Urinary bladder (tissue), 4 donors: ENCODE measurements around the gene MAN1A2. TPM values are rescaled to one million over a fixed set of nuclear protein-coding genes. Genes with fewer than 3 reads are reported as not detected.

Experiments
- DNase-seq: peaks from one replicate; pipeline ENCODE4 v3.0.0-alpha.2; 2015; ENCODE audit errors: extremely low spot score
- H3K27ac ChIP-seq: one replicate; pipeline ENCODE4 v1.5.1; 2013; ENCODE audit warnings: low read depth, mild to moderate bottlenecking, moderate library complexity
- H3K36me3 ChIP-seq: one replicate; pipeline ENCODE4 v1.6.1; 2013; ENCODE audit warnings: mild to moderate bottlenecking, moderate library complexity; ENCODE audit not compliant: insufficient read depth
- H3K4me1 ChIP-seq: one replicate; pipeline ENCODE4 v1.6.1; 2013; ENCODE audit warnings: mild to moderate bottlenecking, moderate library complexity; ENCODE audit not compliant: insufficient read depth
- H3K4me3 ChIP-seq: one replicate; pipeline ENCODE4 v1.5.1; 2013; ENCODE audit warnings: low read depth, low read length
- WGBS: extraction: QIAGEN DNeasy Blood & Tissue Kit; methylation state at CpG from one replicate; pipeline ENCODE4 v1.1.7; 2013; 5-methylcytosine and 5-hydroxymethylcytosine counted together
- polyA plus RNA-seq: library from polyadenylated mRNA; stranded (reverse); fragments of 200-250 nt; gene quantifications from one replicate; pipeline ENCODE4 v1.2.3, GENCODE V29; 2013
- total RNA-seq: library from RNA; depleted of rRNA; stranded (reverse); fragments of >200 nt; gene quantifications from one replicate; pipeline ENCODE4 v1.2.3, GENCODE V29; 2014
- donor health status: healthy with polysubstance abuse.
- donor health status: healthy.

The MAN1A2 gene
- total and polyA plus RNA-seq, 2 donors: 20.1 to 85.8 TPM

- Histone ChIP-seq H3K4me3 (no peak overlapping the region), H3K36me3 (no peaks in the 10 kb centered on the region), H3K27ac (no peak overlapping the region), H3K4me1 (peaks cover 1% of the 10 kb centered on the region)
- no peak for DNase-seq
These were observed 29.4 kb downstream of the MAN1A2 start for GRCh38 chr1:117396636-117397035.

DNA sequence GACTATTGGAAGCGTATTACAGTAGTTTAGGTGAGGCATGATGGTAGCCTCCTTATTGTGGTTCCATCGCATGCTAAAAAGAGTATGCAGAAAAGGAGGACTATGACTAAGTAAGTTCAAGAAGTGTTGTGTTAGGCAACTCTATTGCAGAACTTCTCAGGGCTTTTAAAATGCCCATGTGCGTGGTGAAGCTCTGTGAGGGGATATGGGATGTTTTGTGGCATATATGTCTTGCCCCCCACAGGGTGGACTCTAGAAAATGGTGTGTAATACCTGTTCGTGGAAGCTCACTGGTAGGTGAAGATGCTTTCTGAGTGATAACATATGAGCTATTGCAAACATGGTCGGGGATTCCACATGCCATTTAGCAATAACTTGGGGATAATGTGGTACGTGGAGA is 31.7 kb downstream of the MAN1A2 start:
- no peak for DNase-seq
- 79% methylated on average over 6 of the region's 6 CpGs for WGBS
- Histone ChIP-seq H3K36me3 (no peaks in the 10 kb centered on the region), H3K27ac (no peak overlapping the region), H3K4me1 (peaks cover 1% of the 10 kb centered on the region), H3K4me3 (no peak overlapping the region)

DNA sequence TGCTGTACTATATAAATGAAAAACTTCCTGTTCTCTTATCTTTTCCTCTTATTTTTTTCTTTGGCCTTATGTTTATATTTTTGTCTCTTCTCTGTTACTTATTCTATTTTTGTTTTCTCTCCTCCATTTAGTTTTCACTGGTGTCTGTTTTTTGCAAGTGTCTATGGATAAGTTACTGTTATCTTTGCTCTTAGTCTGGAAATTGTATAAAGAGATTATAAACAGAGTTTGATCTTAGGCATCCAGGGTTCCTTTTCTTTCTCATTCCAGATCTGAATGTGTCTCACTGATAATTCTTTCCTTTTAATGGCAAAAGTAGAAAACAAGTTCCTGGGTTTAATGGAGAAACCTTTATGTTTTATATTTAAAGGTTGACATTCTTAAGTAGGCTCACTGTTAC is 34.5 kb downstream of the MAN1A2 start:
- Histone ChIP-seq H3K27ac (no peak overlapping the region), H3K4me1 (no peaks in the 10 kb centered on the region), H3K4me3 (no peak overlapping the region), H3K36me3 (peaks cover 4% of the 10 kb centered on the region)
- DNase-seq: no peak

- Histone ChIP-seq H3K4me1 (no peaks in the 10 kb centered on the region), H3K4me3 (no peak overlapping the region), H3K27ac (no peak overlapping the region), H3K36me3 (peaks cover 4% of the 10 kb centered on the region)
- 99% methylated on average over 3 of the region's 3 CpGs for WGBS
- no peak for DNase-seq
These were observed 36.3 kb downstream of the MAN1A2 start for GRCh38 chr1:117403597-117403996.

GRCh38 chr1:117405042-117405441 is 37.8 kb downstream of the MAN1A2 start:
- Histone ChIP-seq H3K4me3 (no peak overlapping the region), H3K4me1 (no peaks in the 10 kb centered on the region), H3K27ac (no peak overlapping the region), H3K36me3 (peaks cover 4% of the 10 kb centered on the region)
- no peak for DNase-seq

GRCh38 chr1:117412472-117412871 is 45.2 kb downstream of the MAN1A2 start:
- no peaks in the 10 kb centered on the region for H3K36me3 ChIP-seq
- no peak overlapping the region for H3K27ac ChIP-seq
- no peak for DNase-seq
- no peaks in the 10 kb centered on the region for H3K4me1 ChIP-seq
- H3K4me3 ChIP-seq: no peak overlapping the region

DNA sequence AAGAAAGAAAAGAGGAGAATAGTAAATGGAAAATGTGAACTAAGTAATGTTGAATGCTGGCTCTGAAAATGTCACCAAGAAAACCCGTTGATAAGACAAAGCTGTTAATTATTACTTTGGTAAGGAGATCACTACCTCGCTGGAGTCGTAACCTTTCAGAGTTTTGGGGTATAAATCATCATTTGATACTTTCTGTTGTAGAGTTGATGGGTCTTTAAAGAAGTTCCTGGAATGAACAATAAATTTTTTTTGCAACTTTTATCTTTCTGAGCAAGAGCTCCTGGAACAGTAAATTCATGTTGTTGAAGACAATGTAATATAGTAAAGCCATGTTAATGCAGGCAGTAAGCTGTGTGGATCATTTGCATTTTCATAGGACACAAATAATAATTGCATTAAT is 46.2 kb downstream of the MAN1A2 start:
- H3K4me1 ChIP-seq: no peaks in the 10 kb centered on the region
- no peak overlapping the region for H3K27ac ChIP-seq
- WGBS: 88% methylated on average over 3 of the region's 3 CpGs
- DNase-seq: no peak
- H3K4me3 ChIP-seq: no peak overlapping the region
- no peaks in the 10 kb centered on the region for H3K36me3 ChIP-seq

DNA sequence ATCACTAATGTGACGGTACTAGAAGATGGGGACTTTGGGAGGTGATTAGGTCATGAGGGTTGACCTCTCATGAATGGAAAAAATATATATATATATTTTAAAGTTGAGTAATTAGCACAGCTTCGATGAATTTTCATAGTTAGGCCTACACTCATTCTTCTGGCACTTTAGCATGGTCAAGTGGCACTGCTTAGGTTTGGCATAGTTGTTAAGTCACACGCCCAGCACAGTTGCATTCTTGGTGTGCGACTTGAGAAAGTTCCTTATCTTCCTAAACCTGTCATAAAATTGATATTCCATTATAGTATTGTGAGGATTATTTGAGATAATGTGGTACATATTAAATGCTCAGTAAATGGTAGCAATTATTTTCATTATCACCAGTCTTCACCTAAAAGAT is 47.7 kb downstream of the MAN1A2 start:
- WGBS: 96% methylated on average over 4 of the region's 4 CpGs
- no peak for DNase-seq
- Histone ChIP-seq H3K27ac (no peak overlapping the region), H3K4me1 (no peaks in the 10 kb centered on the region), H3K36me3 (peaks cover 2% of the 10 kb centered on the region), H3K4me3 (no peak overlapping the region)

GRCh38 chr1:117416004-117416403 is 48.8 kb downstream of the MAN1A2 start:
- WGBS: 91% methylated on average over 1 of the region's 1 CpG
- DNase-seq: no peak
- H3K27ac ChIP-seq: no peak overlapping the region
- no peak overlapping the region for H3K4me3 ChIP-seq
- H3K36me3 ChIP-seq: peaks cover 2% of the 10 kb centered on the region
- no peaks in the 10 kb centered on the region for H3K4me1 ChIP-seq

DNA sequence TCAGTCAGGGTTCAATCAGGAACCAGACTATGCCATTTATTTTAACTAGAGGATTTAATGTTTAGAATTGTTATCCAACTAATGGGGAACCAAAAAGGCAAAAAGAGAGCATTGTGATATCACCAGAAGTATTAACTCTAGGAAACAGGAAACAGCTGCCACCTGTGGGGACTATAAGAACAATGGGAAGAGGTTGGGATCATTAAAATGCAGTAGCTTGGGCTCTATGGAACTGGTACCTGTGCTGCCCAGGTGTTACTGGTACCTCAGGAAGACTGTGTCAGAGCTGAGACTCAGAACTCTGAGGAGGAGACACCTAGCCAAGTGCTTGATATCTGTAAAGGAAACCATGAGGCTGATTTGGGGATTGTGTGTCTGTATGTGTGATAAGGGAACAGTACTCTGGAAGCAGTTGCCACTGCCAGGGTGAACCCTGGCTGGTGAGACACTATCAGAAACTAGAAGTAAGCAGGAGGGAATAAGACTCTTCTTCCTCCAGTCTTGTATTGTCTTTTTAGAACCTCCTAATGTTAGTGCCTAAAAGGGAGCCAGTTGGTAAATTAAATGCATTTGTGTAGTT is 49.4 kb downstream of the MAN1A2 start:
- DNase-seq: no peak
- H3K27ac ChIP-seq: no peak overlapping the region
- H3K4me3 ChIP-seq: no peak overlapping the region
- no peaks in the 10 kb centered on the region for H3K4me1 ChIP-seq
- peaks cover 2% of the 10 kb centered on the region for H3K36me3 ChIP-seq

DNA sequence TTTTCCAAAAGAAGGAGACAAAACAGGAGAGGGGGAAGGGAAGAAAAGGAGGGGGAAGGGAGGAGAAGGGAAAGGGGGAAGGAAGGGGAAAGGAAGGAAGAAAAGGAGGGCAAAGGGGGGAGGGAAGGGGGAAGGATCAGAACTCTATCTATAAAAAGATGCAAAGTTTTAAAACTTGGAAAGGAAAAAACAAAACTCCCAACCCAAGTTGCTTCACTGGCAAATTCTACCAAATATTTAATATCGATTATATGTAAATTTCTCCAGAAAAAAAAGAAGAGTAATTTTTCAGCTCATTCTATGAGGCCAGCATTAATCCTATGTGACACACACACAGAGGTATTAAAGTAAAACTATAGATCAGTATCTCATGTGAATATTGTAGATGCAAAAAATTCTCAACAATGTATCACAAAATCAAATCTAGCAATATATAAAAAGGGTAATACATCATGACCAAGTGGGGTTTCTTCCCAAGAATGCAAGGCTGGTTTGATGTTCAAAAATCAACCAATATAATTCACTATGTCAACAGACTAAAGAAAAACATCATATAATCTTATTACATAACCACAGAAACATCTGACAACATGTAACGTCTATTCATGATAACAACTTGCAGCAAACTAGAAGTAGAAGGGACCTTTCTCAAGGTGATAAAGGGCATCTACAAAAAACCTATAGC is 57.9 kb downstream of the MAN1A2 start:
- H3K4me1 ChIP-seq: no peaks in the 10 kb centered on the region
- no peaks in the 10 kb centered on the region for H3K36me3 ChIP-seq
- no peak overlapping the region for H3K4me3 ChIP-seq
- whole genome bisulfite sequencing: 96% methylated on average over 2 of the region's 2 CpGs
- H3K27ac ChIP-seq: no peak overlapping the region
- DNase-seq: no peak

DNA sequence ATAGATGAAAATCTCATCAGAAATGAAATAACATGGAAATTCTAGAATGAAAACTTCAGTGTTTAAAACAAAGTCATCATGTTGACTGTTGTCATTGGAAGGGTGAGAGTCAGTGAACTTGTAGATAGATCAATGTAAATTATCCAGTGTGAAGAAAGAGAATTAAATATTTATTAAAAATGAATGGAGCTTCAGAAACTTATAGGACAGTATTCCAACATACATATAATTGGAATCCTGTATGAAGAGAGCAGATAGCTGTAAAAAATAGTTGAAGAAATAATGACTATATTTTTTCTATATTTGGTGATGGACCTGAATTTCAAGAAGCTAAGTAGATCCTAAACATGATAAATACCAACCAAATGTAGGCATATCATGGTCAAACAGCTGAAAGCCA is 60.0 kb downstream of the MAN1A2 start:
- no peak overlapping the region for H3K27ac ChIP-seq
- no peaks in the 10 kb centered on the region for H3K36me3 ChIP-seq
- DNase-seq: no peak
- no peaks in the 10 kb centered on the region for H3K4me1 ChIP-seq
- no peak overlapping the region for H3K4me3 ChIP-seq

- Histone ChIP-seq H3K36me3 (no peaks in the 10 kb centered on the region), H3K27ac (no peak overlapping the region), H3K4me1 (no peaks in the 10 kb centered on the region), H3K4me3 (no peak overlapping the region)
- no peak for DNase-seq
- 55% methylated on average over 1 of the region's 1 CpG for WGBS
These were observed 66.7 kb downstream of the MAN1A2 start for GRCh38 chr1:117433943-117434342.

DNA sequence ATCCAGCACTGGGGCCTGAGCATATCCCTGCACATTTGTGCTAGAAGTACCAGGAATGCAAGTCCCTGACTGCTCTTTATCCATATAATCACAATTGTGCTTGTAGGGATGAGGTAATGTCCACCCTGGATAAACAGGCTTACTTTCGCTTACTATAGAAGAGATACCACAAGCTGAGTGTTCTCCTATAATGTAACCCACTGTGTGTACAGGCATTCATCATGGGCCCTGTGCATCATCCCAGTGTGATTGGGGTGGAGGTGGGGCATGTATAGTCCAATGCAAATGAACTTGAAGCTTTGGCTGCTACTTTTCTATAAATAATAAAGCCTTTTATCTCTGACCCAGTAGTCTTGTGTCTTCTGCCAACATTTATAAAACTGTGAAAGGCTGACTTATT is 69.3 kb downstream of the MAN1A2 start:
- 94% methylated on average over 1 of the region's 1 CpG for WGBS
- no peak for DNase-seq
- Histone ChIP-seq H3K36me3 (no peaks in the 10 kb centered on the region), H3K4me3 (no peak overlapping the region), H3K27ac (no peak overlapping the region), H3K4me1 (no peaks in the 10 kb centered on the region)

DNA sequence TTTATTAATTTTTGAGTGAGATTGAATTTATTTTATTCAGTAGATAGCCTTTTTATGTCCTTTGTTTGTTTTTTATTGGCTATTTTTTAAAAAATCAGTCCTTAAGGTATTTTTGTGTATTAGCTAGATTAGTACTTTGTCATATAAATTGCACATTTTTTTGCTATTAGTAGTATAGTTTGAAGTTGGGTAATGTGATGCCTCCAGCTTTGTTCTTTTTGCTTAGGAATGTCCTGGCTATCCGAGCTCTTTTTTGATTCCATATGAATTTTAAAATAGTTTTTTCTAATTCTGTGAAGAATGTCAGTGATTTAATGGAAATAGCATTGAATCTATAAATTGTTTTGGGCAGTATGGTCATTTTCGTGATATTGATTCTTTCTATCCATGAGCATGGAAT is 80.4 kb downstream of the MAN1A2 start:
- Histone ChIP-seq H3K36me3 (no peaks in the 10 kb centered on the region), H3K27ac (no peak overlapping the region), H3K4me3 (no peak overlapping the region), H3K4me1 (no peaks in the 10 kb centered on the region)
- WGBS: over 99% methylated on average over 2 of the region's 2 CpGs
- no peak for DNase-seq
